B cell (primary cell): ENCODE results near the gene ARHGAP42.

ENCODE experiments used
- EZH2 ChIP-seq: IDR thresholded peaks from 2 replicates; pipeline ENCODE4 v1.6.1; 2012; ENCODE audit warnings: borderline replicate concordance, low read depth, mild to moderate bottlenecking, moderate library complexity, low read length; ENCODE audit not compliant: insufficient read depth, poor library complexity, severe bottlenecking
- TF ChIP-seq, protein P1 (sequence below): fragments of 200-600 bp; IDR thresholded peaks from one replicate; pipeline ENCODE4 v1.8.0; 2022; ENCODE audit warnings: antibody characterized with exemption, mild to moderate bottlenecking

DNA sequence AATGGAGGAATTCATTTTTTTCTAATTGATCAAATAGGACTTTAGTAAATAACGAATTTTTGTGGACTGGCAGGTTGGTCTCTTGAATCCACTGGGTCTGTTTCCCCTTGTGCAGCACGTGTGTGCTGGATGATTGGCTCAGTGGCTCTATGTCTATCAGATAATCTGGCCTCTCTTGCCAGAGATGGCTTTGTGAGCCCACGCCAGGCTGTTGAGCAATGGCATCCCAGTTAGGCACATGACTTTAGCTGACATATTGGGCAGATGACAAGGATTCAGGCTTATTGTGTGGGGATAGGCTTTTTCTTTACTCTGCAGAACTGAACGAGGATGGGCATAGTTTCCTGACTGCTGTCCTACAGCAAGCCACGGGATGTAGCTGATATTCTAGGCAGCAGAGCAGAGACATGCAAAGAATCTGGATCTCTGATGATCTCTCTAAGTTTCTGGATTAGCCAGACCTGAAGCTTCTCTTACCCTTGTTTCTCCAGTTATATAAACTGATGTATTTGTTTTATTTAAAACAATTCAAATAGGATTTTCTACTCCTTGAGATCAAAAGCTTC is 144.9 kb downstream of the ARHGAP42 start:
- TF ChIP-seq EZH2, result no peak
- TF ChIP-seq, protein P1, sequence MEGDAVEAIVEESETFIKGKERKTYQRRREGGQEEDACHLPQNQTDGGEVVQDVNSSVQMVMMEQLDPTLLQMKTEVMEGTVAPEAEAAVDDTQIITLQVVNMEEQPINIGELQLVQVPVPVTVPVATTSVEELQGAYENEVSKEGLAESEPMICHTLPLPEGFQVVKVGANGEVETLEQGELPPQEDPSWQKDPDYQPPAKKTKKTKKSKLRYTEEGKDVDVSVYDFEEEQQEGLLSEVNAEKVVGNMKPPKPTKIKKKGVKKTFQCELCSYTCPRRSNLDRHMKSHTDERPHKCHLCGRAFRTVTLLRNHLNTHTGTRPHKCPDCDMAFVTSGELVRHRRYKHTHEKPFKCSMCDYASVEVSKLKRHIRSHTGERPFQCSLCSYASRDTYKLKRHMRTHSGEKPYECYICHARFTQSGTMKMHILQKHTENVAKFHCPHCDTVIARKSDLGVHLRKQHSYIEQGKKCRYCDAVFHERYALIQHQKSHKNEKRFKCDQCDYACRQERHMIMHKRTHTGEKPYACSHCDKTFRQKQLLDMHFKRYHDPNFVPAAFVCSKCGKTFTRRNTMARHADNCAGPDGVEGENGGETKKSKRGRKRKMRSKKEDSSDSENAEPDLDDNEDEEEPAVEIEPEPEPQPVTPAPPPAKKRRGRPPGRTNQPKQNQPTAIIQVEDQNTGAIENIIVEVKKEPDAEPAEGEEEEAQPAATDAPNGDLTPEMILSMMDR, result no peak
